ENCODE data around the gene PROSER3.

The PROSER3 gene

GRCh38 chr19:35727053-35727955 is 30.7 kb upstream of the PROSER3 start:
- no peaks in the 10 kb centered on the region for H3K4me1 ChIP-seq
- no peak overlapping the region for H2AFZ ChIP-seq
- no peak overlapping the region for H3K4me2 ChIP-seq (ENCODE audit: low read length)
- H3K4me3 ChIP-seq (ENCODE audit: low read depth, low read length): no peak overlapping the region
- no peak for TF ChIP-seq CTCF (IDR thresholded peaks at IDR 0.05)
- no peaks in the 10 kb centered on the region for H3K27me3 ChIP-seq (ENCODE audit: control insufficient read depth, insufficient read depth, low read length)
- peaks cover 16% of the 10 kb centered on the region for H3K79me2 ChIP-seq
- no peaks in the 10 kb centered on the region for H3K9me3 ChIP-seq (ENCODE audit: control insufficient read depth, low read length)
- H3K27ac ChIP-seq: no peak overlapping the region
- H3K9ac ChIP-seq: no peak overlapping the region
- no peaks in the 10 kb centered on the region for H3K36me3 ChIP-seq (ENCODE audit: control insufficient read depth, insufficient read depth, low read length)

- no peaks in the 10 kb centered on the region for H3K9me3 ChIP-seq (ENCODE audit: control insufficient read depth, low read length)
- no peak for TF ChIP-seq CTCF (IDR thresholded peaks at IDR 0.05)
- H3K9ac ChIP-seq: no peak overlapping the region
- no peaks in the 10 kb centered on the region for H3K4me1 ChIP-seq
- no peak overlapping the region for H3K4me2 ChIP-seq (ENCODE audit: low read length)
- H3K36me3 ChIP-seq (ENCODE audit: control insufficient read depth, insufficient read depth, low read length): no peaks in the 10 kb centered on the region
- H3K4me3 ChIP-seq (ENCODE audit: low read depth, low read length): no peak overlapping the region
- H3K79me2 ChIP-seq: peaks cover 8% of the 10 kb centered on the region
- no peak overlapping the region for H3K27ac ChIP-seq
- H3K27me3 ChIP-seq (ENCODE audit: control insufficient read depth, insufficient read depth, low read length): no peaks in the 10 kb centered on the region
- no peak overlapping the region for H2AFZ ChIP-seq
Observed at GRCh38 chr19:35727956-35728706, 29.8 kb upstream of the PROSER3 start.

GRCh38 chr19:35729021-35729420 is 29.0 kb upstream of the PROSER3 start:
- no peak overlapping the region for H3K9ac ChIP-seq
- H3K4me3 ChIP-seq (ENCODE audit: low read depth, low read length): no peak overlapping the region
- no peak overlapping the region for H2AFZ ChIP-seq
- H3K4me1 ChIP-seq: no peaks in the 10 kb centered on the region
- no peak for TF ChIP-seq CTCF (IDR thresholded peaks at IDR 0.05)
- H3K27ac ChIP-seq: no peak overlapping the region
- H3K4me2 ChIP-seq (ENCODE audit: low read length): no peak overlapping the region
- no peaks in the 10 kb centered on the region for H3K27me3 ChIP-seq (ENCODE audit: control insufficient read depth, insufficient read depth, low read length)
- peaks cover 6% of the 10 kb centered on the region for H3K79me2 ChIP-seq
- no peaks in the 10 kb centered on the region for H3K9me3 ChIP-seq (ENCODE audit: control insufficient read depth, low read length)
- no peaks in the 10 kb centered on the region for H3K36me3 ChIP-seq (ENCODE audit: control insufficient read depth, insufficient read depth, low read length)

GRCh38 chr19:35729763-35730162 is 28.2 kb upstream of the PROSER3 start:
- no peak overlapping the region for H3K4me3 ChIP-seq (ENCODE audit: low read depth, low read length)
- no peaks in the 10 kb centered on the region for H3K9me3 ChIP-seq (ENCODE audit: control insufficient read depth, low read length)
- no peaks in the 10 kb centered on the region for H3K27me3 ChIP-seq (ENCODE audit: control insufficient read depth, insufficient read depth, low read length)
- H3K4me2 ChIP-seq (ENCODE audit: low read length): no peak overlapping the region
- TF ChIP-seq CTCF (IDR thresholded peaks at IDR 0.05): no peak
- H3K27ac ChIP-seq: no peak overlapping the region
- H3K4me1 ChIP-seq: no peaks in the 10 kb centered on the region
- no peak overlapping the region for H3K9ac ChIP-seq
- no peaks in the 10 kb centered on the region for H3K36me3 ChIP-seq (ENCODE audit: control insufficient read depth, insufficient read depth, low read length)
- peaks cover 6% of the 10 kb centered on the region for H3K79me2 ChIP-seq
- no peak overlapping the region for H2AFZ ChIP-seq
